ENCODE results near the gene PHACTR1. TPM values are rescaled to one million over a fixed set of nuclear protein-coding genes. Genes with fewer than 3 reads are reported as not detected.

Gene PHACTR1
- total RNA-seq, 4 donors from 2014 or later, result 1.2 to 3.2 (median 1.6) TPM; not detected in 1

DNA sequence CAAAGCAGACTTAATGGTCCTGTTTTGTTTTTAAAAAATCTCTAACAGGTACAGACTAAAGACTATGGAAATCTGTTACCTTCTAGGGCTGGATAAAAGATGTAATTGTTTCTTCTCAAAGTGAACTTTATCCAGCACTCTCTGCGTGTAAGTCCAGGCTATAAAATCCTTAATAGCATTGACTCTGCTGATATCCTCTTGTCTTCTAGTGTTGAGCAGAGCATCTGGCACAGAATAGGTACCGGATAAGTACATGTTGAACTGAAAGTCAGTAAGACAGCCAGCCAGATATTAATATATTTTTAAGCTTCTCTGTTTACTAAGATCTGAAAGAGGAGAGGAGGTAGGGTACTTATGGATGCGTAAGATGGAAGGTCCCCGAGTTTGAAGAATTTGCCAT lies 349.5 kb downstream of the PHACTR1 start:
- no peaks in the 10 kb centered on the region for H3K9me3 ChIP-seq
- H3K36me3 ChIP-seq, result no peaks in the 10 kb centered on the region
- in situ Hi-C loops (cut with MboI; ENCODE audit: low pct_ligation_motif_present in 1 of 4, low pct_unique_long_range_greater_than_20kb in 1 of 4, low sequenced_read_pairs in 3 of 4) (no loop called here), intact Hi-C loops (cut with DNase I; ENCODE audit: low total_unique reads) (no loop called here)
- DNase-seq, result no peak
- no peaks in the 10 kb centered on the region for H3K27me3 ChIP-seq
- H3K27ac ChIP-seq, result no peak overlapping the region
- no peak overlapping the region for H3K4me3 ChIP-seq
- TF ChIP-seq EP300 (IDR thresholded peaks at IDR 0.05; ENCODE audit: low read depth) (no peak), POLR2A (IDR thresholded peaks at IDR 0.05) (no peak), POLR2AphosphoS5 (IDR thresholded peaks at IDR 0.05) (no peak)
- TF ChIP-seq, protein P1, sequence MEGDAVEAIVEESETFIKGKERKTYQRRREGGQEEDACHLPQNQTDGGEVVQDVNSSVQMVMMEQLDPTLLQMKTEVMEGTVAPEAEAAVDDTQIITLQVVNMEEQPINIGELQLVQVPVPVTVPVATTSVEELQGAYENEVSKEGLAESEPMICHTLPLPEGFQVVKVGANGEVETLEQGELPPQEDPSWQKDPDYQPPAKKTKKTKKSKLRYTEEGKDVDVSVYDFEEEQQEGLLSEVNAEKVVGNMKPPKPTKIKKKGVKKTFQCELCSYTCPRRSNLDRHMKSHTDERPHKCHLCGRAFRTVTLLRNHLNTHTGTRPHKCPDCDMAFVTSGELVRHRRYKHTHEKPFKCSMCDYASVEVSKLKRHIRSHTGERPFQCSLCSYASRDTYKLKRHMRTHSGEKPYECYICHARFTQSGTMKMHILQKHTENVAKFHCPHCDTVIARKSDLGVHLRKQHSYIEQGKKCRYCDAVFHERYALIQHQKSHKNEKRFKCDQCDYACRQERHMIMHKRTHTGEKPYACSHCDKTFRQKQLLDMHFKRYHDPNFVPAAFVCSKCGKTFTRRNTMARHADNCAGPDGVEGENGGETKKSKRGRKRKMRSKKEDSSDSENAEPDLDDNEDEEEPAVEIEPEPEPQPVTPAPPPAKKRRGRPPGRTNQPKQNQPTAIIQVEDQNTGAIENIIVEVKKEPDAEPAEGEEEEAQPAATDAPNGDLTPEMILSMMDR (IDR thresholded peaks at IDR 0.05), result no peak
- 20 to 80% methylated on average over 1 to 4 of the region's 4 CpGs for WGBS, 2 donors (ENCODE audit: low coverage in 1 of 2)
- H3K4me1 ChIP-seq, result no peaks in the 10 kb centered on the region

DNA sequence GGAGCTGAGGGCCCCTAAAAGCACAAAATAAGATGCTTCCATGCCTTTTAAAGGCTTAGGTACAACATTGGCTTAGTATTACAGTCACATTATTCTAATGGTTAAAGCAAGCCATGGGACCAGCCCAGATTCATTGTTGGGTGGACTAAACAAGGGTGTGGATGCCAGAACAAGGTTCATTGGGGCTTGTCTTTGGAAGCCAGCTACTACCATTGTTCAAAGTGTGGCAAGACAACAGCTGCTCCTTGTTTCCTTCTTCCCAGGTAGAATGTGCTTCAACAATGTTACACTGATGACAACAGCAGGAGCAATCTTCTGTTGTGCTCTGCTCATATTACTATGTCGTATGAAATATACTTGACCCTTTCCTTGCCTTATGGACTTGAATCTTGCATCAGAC lies 350.3 kb downstream of the PHACTR1 start:
- no peak for TF ChIP-seq POLR2AphosphoS5 (IDR thresholded peaks at IDR 0.05)
- Histone ChIP-seq H3K27me3 (no peaks in the 10 kb centered on the region), H3K4me1 (no peaks in the 10 kb centered on the region), H3K36me3 (no peaks in the 10 kb centered on the region), H3K4me3 (no peak overlapping the region), H3K9me3 (no peaks in the 10 kb centered on the region), H3K27ac (no peak overlapping the region)
- DNase-seq, result no peak
- WGBS, 2 donors (ENCODE audit: low coverage in 1 of 2), result 54 to 80% methylated on average over 1 of the region's 1 CpG
- in situ Hi-C loops (cut with MboI; ENCODE audit: low pct_ligation_motif_present in 1 of 4, low pct_unique_long_range_greater_than_20kb in 1 of 4, low sequenced_read_pairs in 3 of 4), result no loop called here
- intact Hi-C loops (cut with DNase I; ENCODE audit: low total_unique reads), result no loop called here

DNA sequence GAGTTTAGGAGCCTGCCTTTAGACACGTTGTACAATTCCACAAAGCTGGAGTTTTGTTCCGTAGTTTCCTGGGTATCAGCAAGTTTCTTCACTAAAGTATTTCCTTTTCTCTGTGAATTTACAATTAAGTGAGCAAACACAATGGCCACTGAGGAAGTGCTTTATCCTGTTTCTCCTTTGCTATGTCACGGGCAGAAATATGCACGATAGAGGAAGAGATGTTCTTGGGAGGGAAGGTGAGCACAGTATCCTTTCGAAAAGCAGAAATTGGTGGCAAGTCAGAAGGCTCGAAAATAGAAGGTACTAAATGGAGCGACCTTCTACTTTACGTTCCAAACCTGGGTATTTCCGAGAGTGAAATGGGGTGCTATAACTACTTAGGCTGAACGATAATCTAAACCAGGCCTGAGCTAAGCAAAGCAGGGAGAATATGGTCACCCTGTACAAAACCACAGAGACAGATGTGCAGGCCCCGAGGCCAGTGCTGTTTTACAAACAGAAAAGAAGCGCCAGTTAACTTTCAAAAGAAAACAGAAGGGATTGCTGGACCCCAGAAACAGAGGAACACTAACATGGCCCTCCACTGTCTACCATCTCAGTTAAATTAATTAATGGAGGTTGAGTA lies 352.1 kb downstream of the PHACTR1 start:
- 70 to 72% methylated on average over 5 to 12 of the region's 12 CpGs for WGBS, 2 donors (ENCODE audit: low coverage in 1 of 2)
- Histone ChIP-seq H3K27ac (no peak overlapping the region), H3K36me3 (no peaks in the 10 kb centered on the region), H3K9me3 (no peaks in the 10 kb centered on the region), H3K4me1 (no peaks in the 10 kb centered on the region), H3K27me3 (no peaks in the 10 kb centered on the region), H3K4me3 (no peak overlapping the region)
- intact Hi-C loops (cut with DNase I; ENCODE audit: low total_unique reads), result no loop called here
- in situ Hi-C loops (cut with MboI; ENCODE audit: low pct_ligation_motif_present in 1 of 4, low pct_unique_long_range_greater_than_20kb in 1 of 4, low sequenced_read_pairs in 3 of 4), result no loop called here
- TF ChIP-seq POLR2AphosphoS5 (IDR thresholded peaks at IDR 0.05) (no peak), POLR2A (IDR thresholded peaks at IDR 0.05) (no peak), EP300 (IDR thresholded peaks at IDR 0.05; ENCODE audit: low read depth) (no peak)
- TF ChIP-seq, protein P1 (IDR thresholded peaks at IDR 0.05), result no peak
- no peak for DNase-seq

DNA sequence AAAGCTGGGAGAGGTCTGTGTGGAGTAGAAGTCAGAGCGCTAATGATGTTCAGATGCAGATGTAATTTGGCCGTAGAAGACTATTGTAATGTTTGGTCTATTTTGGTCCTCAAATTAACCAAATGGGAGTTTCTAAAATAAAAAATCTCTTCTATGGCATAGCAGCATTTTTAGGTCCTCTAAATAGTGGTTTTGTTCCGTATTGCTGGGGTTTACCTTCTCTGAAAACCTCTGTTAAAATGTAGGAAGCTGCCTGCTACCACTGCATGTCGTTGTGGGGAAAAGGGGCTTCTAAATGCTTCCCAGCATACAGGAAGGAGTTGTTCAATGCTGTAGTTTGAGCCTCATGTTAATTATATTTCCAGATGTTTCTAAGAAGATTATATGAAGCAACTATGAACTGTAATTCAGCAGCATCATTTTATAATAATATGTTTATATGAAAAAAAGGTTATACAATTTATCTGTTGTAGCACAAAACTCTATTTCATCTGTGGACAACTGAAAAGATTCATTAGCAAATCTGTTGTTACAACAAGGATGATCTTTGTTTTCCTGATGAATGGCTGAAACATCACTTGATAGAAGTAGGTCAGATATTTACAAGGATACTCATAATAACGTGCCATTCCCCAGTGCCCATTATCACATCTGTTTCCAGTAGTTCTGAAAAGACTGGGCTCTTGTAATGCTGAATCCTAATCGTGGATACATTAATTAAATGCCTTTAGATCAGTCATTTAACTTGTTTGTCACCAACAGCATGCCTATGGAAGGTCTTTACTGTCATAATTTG lies 355.2 kb downstream of the PHACTR1 start:
- Histone ChIP-seq H3K27ac (no peak overlapping the region), H3K27me3 (no peaks in the 10 kb centered on the region), H3K36me3 (no peaks in the 10 kb centered on the region), H3K9me3 (no peaks in the 10 kb centered on the region), H3K4me3 (no peak overlapping the region), H3K4me1 (no peaks in the 10 kb centered on the region)
- intact Hi-C loops (cut with DNase I; ENCODE audit: low total_unique reads) (no loop called here), in situ Hi-C loops (cut with MboI; ENCODE audit: low pct_ligation_motif_present in 1 of 4, low pct_unique_long_range_greater_than_20kb in 1 of 4, low sequenced_read_pairs in 3 of 4) (no loop called here)
- TF ChIP-seq, protein P1 (IDR thresholded peaks at IDR 0.05), result no peak
- TF ChIP-seq EP300 (IDR thresholded peaks at IDR 0.05; ENCODE audit: low read depth) (no peak), POLR2AphosphoS5 (IDR thresholded peaks at IDR 0.05) (no peak), POLR2A (IDR thresholded peaks at IDR 0.05) (no peak)
- 67 to 72% methylated on average over 6 of the region's 6 CpGs for WGBS, 2 donors (ENCODE audit: low coverage in 1 of 2)
- no peak for DNase-seq
